ENCODE results near the gene SLC17A8. TPM values are rescaled to one million over a fixed set of nuclear protein-coding genes. Genes with fewer than 3 reads are reported as not detected.

Gene SLC17A8
- total and polyA plus RNA-seq, 5 donors from 2014 or later = not detected

GRCh38 chr12:100433701-100434100 lies 76.8 kb downstream of the SLC17A8 start:
- Mint-ChIP-seq H3K36me3 (no peaks in the 10 kb centered on the region), H3K9me3 (peaks cover 0 to 5% (median 0%) of the 10 kb centered on the region in 7 donors), H3K27me3 (peaks cover 11% of the 10 kb centered on the region), H3K4me3 (no peak overlapping the region), H3K4me1 (peaks cover 0 to 14% (median 5%) of the 10 kb centered on the region in 4 donors), H3K27ac (no peak overlapping the region)
- Histone ChIP-seq H3K4me3 (ENCODE audit: low read depth, low read length) (no peak overlapping the region), H3K4me1 (ENCODE audit: control insufficient read depth, insufficient read depth, low read length, poor library complexity, severe bottlenecking) (no peaks in the 10 kb centered on the region), H3K9me3 (ENCODE audit: control insufficient read depth in 2 of 2, low read length in 2 of 2) (no peaks in the 10 kb centered on the region), H3K36me3 (ENCODE audit: control insufficient read depth, insufficient read depth, low read length) (no peaks in the 10 kb centered on the region), H3K27ac (ENCODE audit: insufficient read depth, low read length, poor library complexity, severe bottlenecking) (no peak overlapping the region), H3K27me3 (ENCODE audit: control insufficient read depth, insufficient read depth, low read length) (no peaks in the 10 kb centered on the region)
- ATAC-seq (ENCODE audit: low read depth in 2 of 2) (no peak), DNase-seq (no peak)

GRCh38 chr12:100434177-100434576 lies 77.3 kb downstream of the SLC17A8 start:
- H3K4me1 Mint-ChIP-seq = peaks cover 0 to 14% (median 5%) of the 10 kb centered on the region in 4 donors
- no peak overlapping the region for H3K27ac ChIP-seq (ENCODE audit: insufficient read depth, low read length, poor library complexity, severe bottlenecking)
- no peak overlapping the region for H3K4me3 ChIP-seq (ENCODE audit: low read depth, low read length)
- no peaks in the 10 kb centered on the region for H3K4me1 ChIP-seq (ENCODE audit: control insufficient read depth, insufficient read depth, low read length, poor library complexity, severe bottlenecking)
- ATAC-seq (ENCODE audit: low read depth in 2 of 2) (no peak), DNase-seq (no peak)
- H3K36me3 ChIP-seq (ENCODE audit: control insufficient read depth, insufficient read depth, low read length) = no peaks in the 10 kb centered on the region
- peaks cover 0 to 5% (median 0%) of the 10 kb centered on the region in 7 donors for H3K9me3 Mint-ChIP-seq
- no peaks in the 10 kb centered on the region for H3K36me3 Mint-ChIP-seq
- H3K27me3 ChIP-seq (ENCODE audit: control insufficient read depth, insufficient read depth, low read length) = no peaks in the 10 kb centered on the region
- H3K27me3 Mint-ChIP-seq = peaks cover 11% of the 10 kb centered on the region
- H3K27ac Mint-ChIP-seq = no peak overlapping the region
- no peaks in the 10 kb centered on the region for H3K9me3 ChIP-seq (ENCODE audit: control insufficient read depth in 2 of 2, low read length in 2 of 2)
- H3K4me3 Mint-ChIP-seq = no peak overlapping the region

GRCh38 chr12:100435957-100436356 lies 79.1 kb downstream of the SLC17A8 start:
- no peak overlapping the region for H3K27ac ChIP-seq (ENCODE audit: insufficient read depth, low read length, poor library complexity, severe bottlenecking)
- H3K9me3 ChIP-seq (ENCODE audit: control insufficient read depth in 2 of 2, low read length in 2 of 2) = no peaks in the 10 kb centered on the region

GRCh38 chr12:100437038-100437841 lies 80.4 kb downstream of the SLC17A8 start:
- Mint-ChIP-seq H3K9me3 (peaks cover 0 to 2% (median 0%) of the 10 kb centered on the region in 7 donors), H3K27ac (no peak overlapping the region), H3K27me3 (peaks cover 17% of the 10 kb centered on the region), H3K36me3 (no peaks in the 10 kb centered on the region), H3K4me1 (peaks cover 0 to 14% (median 5%) of the 10 kb centered on the region in 4 donors), H3K4me3 (no peak overlapping the region)
- DNase-seq (peak in 1 of 3 donors; percentile 7), ATAC-seq (ENCODE audit: low read depth in 2 of 2) (no peak)
- Histone ChIP-seq H3K27ac (ENCODE audit: insufficient read depth, low read length, poor library complexity, severe bottlenecking) (no peak overlapping the region), H3K36me3 (ENCODE audit: control insufficient read depth, insufficient read depth, low read length) (no peaks in the 10 kb centered on the region), H3K4me3 (ENCODE audit: low read depth, low read length) (no peak overlapping the region), H3K9me3 (ENCODE audit: control insufficient read depth in 2 of 2, low read length in 2 of 2) (no peaks in the 10 kb centered on the region), H3K27me3 (ENCODE audit: control insufficient read depth, insufficient read depth, low read length) (peaks cover 4% of the 10 kb centered on the region), H3K4me1 (ENCODE audit: control insufficient read depth, insufficient read depth, low read length, poor library complexity, severe bottlenecking) (no peaks in the 10 kb centered on the region)

More at GRCh38 chr12:100435957-100436356, 79.1 kb downstream of the SLC17A8 start:
- Histone ChIP-seq H3K4me1 (ENCODE audit: control insufficient read depth, insufficient read depth, low read length, poor library complexity, severe bottlenecking) (no peaks in the 10 kb centered on the region), H3K27me3 (ENCODE audit: control insufficient read depth, insufficient read depth, low read length) (no peaks in the 10 kb centered on the region), H3K36me3 (ENCODE audit: control insufficient read depth, insufficient read depth, low read length) (no peaks in the 10 kb centered on the region), H3K4me3 (ENCODE audit: low read depth, low read length) (no peak overlapping the region)
- Mint-ChIP-seq H3K4me1 (peaks cover 0 to 14% (median 5%) of the 10 kb centered on the region in 4 donors), H3K4me3 (no peak overlapping the region), H3K27ac (no peak overlapping the region), H3K9me3 (peaks cover 0 to 2% (median 0%) of the 10 kb centered on the region in 7 donors), H3K36me3 (no peaks in the 10 kb centered on the region), H3K27me3 (peaks cover 15% of the 10 kb centered on the region)
- DNase-seq (no peak), ATAC-seq (ENCODE audit: low read depth in 2 of 2) (no peak)

GRCh38 chr12:100439797-100440196 lies 82.9 kb downstream of the SLC17A8 start:
- no peaks in the 10 kb centered on the region for H3K9me3 ChIP-seq (ENCODE audit: control insufficient read depth in 2 of 2, low read length in 2 of 2)
- H3K4me3 Mint-ChIP-seq = no peak overlapping the region
- no peak overlapping the region for H3K27ac ChIP-seq (ENCODE audit: insufficient read depth, low read length, poor library complexity, severe bottlenecking)
- ATAC-seq (ENCODE audit: low read depth in 2 of 2) (no peak), DNase-seq (no peak)
- H3K36me3 ChIP-seq (ENCODE audit: control insufficient read depth, insufficient read depth, low read length) = no peaks in the 10 kb centered on the region
- peaks cover 4% of the 10 kb centered on the region for H3K27me3 ChIP-seq (ENCODE audit: control insufficient read depth, insufficient read depth, low read length)
- peaks cover 0 to 14% (median 5%) of the 10 kb centered on the region in 4 donors for H3K4me1 Mint-ChIP-seq
- H3K9me3 Mint-ChIP-seq = peaks cover 0 to 2% (median 0%) of the 10 kb centered on the region in 7 donors
- no peaks in the 10 kb centered on the region for H3K36me3 Mint-ChIP-seq
- no peak overlapping the region for H3K27ac Mint-ChIP-seq
- H3K4me3 ChIP-seq (ENCODE audit: low read depth, low read length) = no peak overlapping the region
- H3K4me1 ChIP-seq (ENCODE audit: control insufficient read depth, insufficient read depth, low read length, poor library complexity, severe bottlenecking) = no peaks in the 10 kb centered on the region
- H3K27me3 Mint-ChIP-seq = peaks cover 32% of the 10 kb centered on the region

GRCh38 chr12:100442403-100442802 lies 85.5 kb downstream of the SLC17A8 start:
- no peaks in the 10 kb centered on the region for H3K4me1 ChIP-seq (ENCODE audit: control insufficient read depth, insufficient read depth, low read length, poor library complexity, severe bottlenecking)
- H3K4me1 Mint-ChIP-seq = peaks cover 0 to 7% (median 5%) of the 10 kb centered on the region in 4 donors
- no peak overlapping the region for H3K27ac ChIP-seq (ENCODE audit: insufficient read depth, low read length, poor library complexity, severe bottlenecking)
- no peak overlapping the region for H3K4me3 ChIP-seq (ENCODE audit: low read depth, low read length)
- H3K9me3 Mint-ChIP-seq = peaks cover 0 to 3% (median under 1%) of the 10 kb centered on the region in 7 donors
- ATAC-seq (ENCODE audit: low read depth in 2 of 2) (no peak), DNase-seq (no peak)
- no peak overlapping the region for H3K4me3 Mint-ChIP-seq
- no peaks in the 10 kb centered on the region for H3K36me3 ChIP-seq (ENCODE audit: control insufficient read depth, insufficient read depth, low read length)
- H3K27me3 ChIP-seq (ENCODE audit: control insufficient read depth, insufficient read depth, low read length) = peaks cover 4% of the 10 kb centered on the region
- no peaks in the 10 kb centered on the region for H3K9me3 ChIP-seq (ENCODE audit: control insufficient read depth in 2 of 2, low read length in 2 of 2)
- H3K27me3 Mint-ChIP-seq = peaks cover 34% of the 10 kb centered on the region
- no peak overlapping the region for H3K27ac Mint-ChIP-seq
- no peaks in the 10 kb centered on the region for H3K36me3 Mint-ChIP-seq

GRCh38 chr12:100443434-100443833 lies 86.6 kb downstream of the SLC17A8 start:
- H3K27me3 Mint-ChIP-seq = peaks cover 32% of the 10 kb centered on the region
- peaks cover 0 to 3% (median 0%) of the 10 kb centered on the region in 7 donors for H3K9me3 Mint-ChIP-seq
- H3K4me3 Mint-ChIP-seq = no peak overlapping the region
- H3K27me3 ChIP-seq (ENCODE audit: control insufficient read depth, insufficient read depth, low read length) = peaks cover 4% of the 10 kb centered on the region
- no peaks in the 10 kb centered on the region for H3K9me3 ChIP-seq (ENCODE audit: control insufficient read depth in 2 of 2, low read length in 2 of 2)
- no peak overlapping the region for H3K27ac Mint-ChIP-seq
- H3K27ac ChIP-seq (ENCODE audit: insufficient read depth, low read length, poor library complexity, severe bottlenecking) = no peak overlapping the region
- H3K4me1 ChIP-seq (ENCODE audit: control insufficient read depth, insufficient read depth, low read length, poor library complexity, severe bottlenecking) = no peaks in the 10 kb centered on the region
- no peaks in the 10 kb centered on the region for H3K36me3 Mint-ChIP-seq
- ATAC-seq (ENCODE audit: low read depth in 2 of 2) = no peak
- no peak for DNase-seq
- peaks cover 0 to 1% (median under 1%) of the 10 kb centered on the region in 4 donors for H3K4me1 Mint-ChIP-seq
- H3K36me3 ChIP-seq (ENCODE audit: control insufficient read depth, insufficient read depth, low read length) = no peaks in the 10 kb centered on the region
- H3K4me3 ChIP-seq (ENCODE audit: low read depth, low read length) = no peak overlapping the region

GRCh38 chr12:100445081-100445481 lies 88.2 kb downstream of the SLC17A8 start:
- Mint-ChIP-seq H3K27me3 (peaks cover 32% of the 10 kb centered on the region), H3K36me3 (no peaks in the 10 kb centered on the region)

More at GRCh38 chr12:100445081-100445481, 88.2 kb downstream of the SLC17A8 start:
- no peaks in the 10 kb centered on the region for H3K4me1 Mint-ChIP-seq
- H3K4me3 ChIP-seq (ENCODE audit: low read depth, low read length) = no peak overlapping the region
- no peak overlapping the region for H3K27ac Mint-ChIP-seq
- no peaks in the 10 kb centered on the region for H3K4me1 ChIP-seq (ENCODE audit: control insufficient read depth, insufficient read depth, low read length, poor library complexity, severe bottlenecking)
- no peak overlapping the region for H3K4me3 Mint-ChIP-seq
- ATAC-seq (ENCODE audit: low read depth in 2 of 2) = no peak
- no peak for DNase-seq
- no peak overlapping the region for H3K27ac ChIP-seq (ENCODE audit: insufficient read depth, low read length, poor library complexity, severe bottlenecking)
- peaks cover 4% of the 10 kb centered on the region for H3K27me3 ChIP-seq (ENCODE audit: control insufficient read depth, insufficient read depth, low read length)
- H3K9me3 ChIP-seq (ENCODE audit: control insufficient read depth in 2 of 2, low read length in 2 of 2) = no peaks in the 10 kb centered on the region
- H3K36me3 ChIP-seq (ENCODE audit: control insufficient read depth, insufficient read depth, low read length) = no peaks in the 10 kb centered on the region
- peaks cover 0 to 3% (median 0%) of the 10 kb centered on the region in 7 donors for H3K9me3 Mint-ChIP-seq

All from CD4-positive, CD25-positive, alpha-beta regulatory T cell (primary cell).